Measurements from ENCODE around the gene BTAF1. TPM values are rescaled to one million over a fixed set of nuclear protein-coding genes. Genes with fewer than 3 reads are reported as not detected.
A peak's percentile ranks its signal among the peaks of the same experiment; 100 is the strongest.

BTAF1 gene
- total and polyA plus RNA-seq, 10 of the 15 experiments (the other 5 are each of a cell fraction or from before 2014, with no cell fraction given): 11.8 to 157 (median 55.5) TPM

- no peak for TF ChIP-seq E4F1 (IDR thresholded peaks at IDR 0.05; ENCODE audit: borderline replicate concordance, partially characterized antibody)
Observed at GRCh38 chr10:91941426-91941825, 17.9 kb downstream of the BTAF1 start (continued).

GRCh38 chr10:91944880-91945630, 21.5 kb downstream of the BTAF1 start:
- Histone ChIP-seq H3K36me3 (ENCODE audit: control insufficient read depth in 2 of 2, insufficient read depth in 2 of 2, low read length in 1 of 2) (peaks cover 4 to 18% of the 10 kb centered on the region in 2 experiments), H3K4me1 (ENCODE audit: control insufficient read depth, insufficient read depth, low read length) (no peaks in the 10 kb centered on the region; the same call in 1 of the 2 replicates), H3K27ac (ENCODE audit: control insufficient read depth, insufficient read depth) (no peak overlapping the region), H4K20me1 (ENCODE audit: control insufficient read depth, insufficient read depth) (no peaks in the 10 kb centered on the region), H2AFZ (ENCODE audit: control insufficient read depth, low read depth, low read length) (no peak overlapping the region), H3K4me3 (no peak overlapping the region), H3K79me2 (ENCODE audit: control insufficient read depth, insufficient read depth, low read length) (peaks cover 6% of the 10 kb centered on the region), H3K9me3 (replicated peaks; ENCODE audit: control insufficient read depth, insufficient read depth, low read length) (no peaks in the 10 kb centered on the region), H3K27me3 (replicated peaks in 1 of 2; ENCODE audit: control insufficient read depth in 2 of 2, insufficient read depth in 2 of 2, low read length in 1 of 2) (no peaks in the 10 kb centered on the region), H3K4me2 (ENCODE audit: control insufficient read depth, insufficient read depth) (no peak overlapping the region; the same call in 1 of the 2 replicates), H3K9ac (ENCODE audit: control insufficient read depth, insufficient read depth, low read length) (no peak overlapping the region)
- DNase-seq (ENCODE audit: low read depth, low spot score): peak; percentile 24
- CTCF ChIA-PET: interaction anchor here (1.3 kb wide), 1 partner anchor 13 kb away, joined by 3 read pairs; no protein-coding TSS in a partner anchor
- ATAC-seq: peak; percentile 95
- POLR2A ChIA-PET: interaction anchor here (0.6 kb wide), 1 partner anchor 254 kb away, joined by 8 read pairs; no protein-coding TSS in a partner anchor
- intact Hi-C loops (cut with micrococcal nuclease; ENCODE audit: unreplicated experiment) (no loop called here), in situ Hi-C loops (cut with MboI) (no loop called here)
- no TSS peak for BruUV-seq (replicated peaks)
- peak; percentile 84 for FAIRE-seq
- 21% methylated on average over 5 of the region's 5 CpGs for WGBS (ENCODE audit: insufficient coverage, insufficient replicate concordance, low lambda C conversion rate, missing lambda C conversion rate)
- SMC1A ChIA-PET (ENCODE audit: uncharacterized antibody, unreplicated experiment): interaction anchor here (0.8 kb wide), 1 partner anchor 29 kb away, joined by 3 read pairs; no protein-coding TSS in a partner anchor
- RAD21 ChIA-PET (ENCODE audit: unreplicated experiment): no interaction called here
- TF ChIP-seq MTA2 (IDR thresholded peaks at IDR 0.05; ENCODE audit: low read depth): peak; percentile 55
- peak; percentile 44; the same call in 1 of the 2 replicates for TF ChIP-seq BCL11A (IDR thresholded peaks at IDR 0.05; ENCODE audit: low read depth, low read length)
- TF ChIP-seq IRF4 (IDR thresholded peaks at IDR 0.05; ENCODE audit: low read depth, low read length): peak; percentile 44; the same call in 1 of the 2 replicates
- TF ChIP-seq TCF12 (IDR thresholded peaks at IDR 0.05; ENCODE audit: low read depth, low read length): no peak
- peak; percentile 92 for TF ChIP-seq RUNX3 (IDR thresholded peaks at IDR 0.05; ENCODE audit: low read length)
- TF ChIP-seq ATF7 (IDR thresholded peaks at IDR 0.05; ENCODE audit: low read depth): 0 out of 2 replicates have a peak, but pooled peaks have one; percentile 30
- 0 out of 2 replicates have a peak, but pooled peaks have one; percentile 24 for TF ChIP-seq ATF2 (IDR thresholded peaks at IDR 0.05; ENCODE audit: low read length)
- TF ChIP-seq FOXM1 (IDR thresholded peaks at IDR 0.05; ENCODE audit: low read depth, low read length): peak; percentile 43; the same call in 1 of the 2 replicates
- no peak for TF ChIP-seq YBX1 (IDR thresholded peaks at IDR 0.05)
- no peak for TF ChIP-seq NRF1 (conservative IDR thresholded peaks at IDR 0.05; ENCODE audit: low read depth, low read length)
- TF ChIP-seq CREB1 (IDR thresholded peaks at IDR 0.05; ENCODE audit: low read depth): 0 out of 2 replicates have a peak, but pooled peaks have one; percentile 42
- TF ChIP-seq JUNB (IDR thresholded peaks at IDR 0.05): peak; percentile 82
- no peak for TF ChIP-seq SIX5 (IDR thresholded peaks at IDR 0.05; ENCODE audit: low read depth, low read length, severe bottlenecking)
- TF ChIP-seq EP300 (IDR thresholded peaks at IDR 0.05; ENCODE audit: borderline replicate concordance in 1 of 2, control insufficient read depth in 1 of 2, low read depth in 2 of 2, low read length in 2 of 2): 0 out of 4 replicates have a peak, but pooled peaks of 1 of the 2 experiments have one; percentile 29
- no peak for TF ChIP-seq SMC3 (IDR thresholded peaks at IDR 0.05; ENCODE audit: borderline replicate concordance, low read length)
- no peak for TF ChIP-seq MLLT1 (IDR thresholded peaks at IDR 0.05)

Measured in GM12878 (cell line).